ENCODE results near the gene DNAJC4.
A peak's percentile ranks its signal among the peaks of the same experiment; 100 is the strongest.

DNAJC4 gene

GRCh38 chr11:64208796-64209562 lies 21.4 kb upstream of the DNAJC4 start:
- no peak for DNase-seq

DNA sequence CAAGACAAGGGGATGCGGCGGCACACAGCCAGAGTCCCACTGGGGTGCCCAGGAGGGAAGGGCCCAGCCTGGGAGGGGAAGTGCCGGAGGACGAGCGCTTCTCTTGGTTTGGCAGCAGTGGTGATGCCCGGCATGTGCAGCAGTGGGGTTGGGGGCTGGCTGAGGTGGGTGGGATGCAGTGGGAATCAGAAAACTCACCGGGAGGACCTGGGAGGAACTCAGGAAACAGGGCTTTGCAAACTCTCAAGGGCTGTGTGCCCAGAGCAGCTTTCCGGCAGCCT lies 20.8 kb upstream of the DNAJC4 start:
- DNase-seq: no peak

- DNase-seq: no peak
Observed at GRCh38 chr11:64210301-64211020, 19.9 kb upstream of the DNAJC4 start.

- DNase-seq: no peak
Observed at GRCh38 chr11:64211181-64211872, 19.0 kb upstream of the DNAJC4 start.

GRCh38 chr11:64216879-64217278 lies 13.5 kb upstream of the DNAJC4 start:
- DNase-seq: no peak

DNA sequence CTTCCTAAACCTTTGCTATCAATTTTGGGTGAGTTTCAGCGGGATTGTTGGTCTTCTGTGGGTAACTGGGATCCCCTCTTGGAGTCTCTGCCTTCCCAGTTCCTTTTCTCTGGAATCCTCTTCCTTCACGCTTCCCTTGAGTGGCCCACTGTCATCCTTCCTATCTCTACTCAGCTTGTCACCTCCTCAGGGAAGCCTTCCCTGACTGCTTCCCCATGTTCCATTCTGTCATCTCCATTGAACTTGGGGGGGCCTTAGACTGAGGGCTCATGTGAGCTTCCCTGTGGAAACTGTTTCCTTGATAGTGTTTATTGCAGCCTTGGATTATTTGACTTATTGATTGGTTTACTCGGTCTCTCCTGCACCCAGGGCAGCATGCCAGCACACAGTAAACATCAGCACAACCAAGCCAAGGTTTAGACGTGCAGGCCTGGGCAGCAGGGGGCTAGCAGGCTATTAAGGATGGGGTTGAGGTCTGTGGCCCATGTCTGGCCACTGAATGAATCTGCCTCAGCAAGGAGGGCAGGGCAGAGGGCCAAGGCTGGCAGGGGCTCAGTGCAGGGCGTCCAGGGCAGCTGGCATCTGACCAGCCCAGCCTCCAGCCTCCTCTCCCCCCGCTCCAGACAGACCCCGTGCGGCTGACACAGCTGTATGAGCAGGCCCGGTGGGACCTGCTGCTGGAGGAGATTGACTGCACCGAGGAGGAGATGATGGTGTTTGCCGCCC lies 11.6 kb upstream of the DNAJC4 start:
- no peak for DNase-seq

DNA sequence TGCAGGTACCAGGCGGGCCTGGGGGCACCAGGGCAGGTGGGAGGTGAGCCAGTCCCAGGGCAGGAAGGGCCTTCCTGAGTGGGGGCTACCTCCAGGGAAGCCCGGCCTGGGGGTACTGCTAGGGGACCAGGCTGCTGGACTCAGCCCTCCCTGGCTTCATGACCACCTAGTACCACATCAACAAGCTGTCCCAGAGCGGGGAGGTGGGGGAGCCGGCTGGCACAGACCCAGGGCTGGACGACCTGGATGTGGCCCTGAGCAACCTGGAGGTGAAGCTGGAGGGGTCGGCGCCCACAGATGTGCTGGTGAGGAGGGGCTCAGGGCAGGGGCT lies 11.0 kb upstream of the DNAJC4 start:
- DNase-seq: no peak

GRCh38 chr11:64219755-64220154 lies 10.6 kb upstream of the DNAJC4 start:
- DNase-seq: no peak

DNA sequence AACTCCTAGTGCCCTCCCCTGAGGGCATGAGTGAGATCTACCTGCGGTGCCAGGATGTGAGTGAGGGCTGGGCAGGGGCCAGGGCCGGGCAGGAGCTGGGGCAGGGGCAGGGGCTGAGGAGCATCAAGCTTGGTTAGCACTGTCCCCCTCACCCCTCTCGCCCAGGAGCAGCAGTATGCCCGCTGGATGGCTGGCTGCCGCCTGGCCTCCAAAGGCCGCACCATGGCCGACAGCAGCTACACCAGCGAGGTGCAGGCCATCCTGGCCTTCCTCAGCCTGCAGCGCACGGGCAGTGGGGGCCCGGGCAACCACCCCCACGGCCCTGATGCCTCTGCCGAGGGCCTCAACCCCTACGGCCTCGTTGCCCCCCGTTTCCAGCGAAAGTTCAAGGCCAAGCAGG lies 10.1 kb upstream of the DNAJC4 start:
- DNase-seq: no peak

GRCh38 chr11:64220798-64221197 lies 9.6 kb upstream of the DNAJC4 start:
- no peak for DNase-seq

DNA sequence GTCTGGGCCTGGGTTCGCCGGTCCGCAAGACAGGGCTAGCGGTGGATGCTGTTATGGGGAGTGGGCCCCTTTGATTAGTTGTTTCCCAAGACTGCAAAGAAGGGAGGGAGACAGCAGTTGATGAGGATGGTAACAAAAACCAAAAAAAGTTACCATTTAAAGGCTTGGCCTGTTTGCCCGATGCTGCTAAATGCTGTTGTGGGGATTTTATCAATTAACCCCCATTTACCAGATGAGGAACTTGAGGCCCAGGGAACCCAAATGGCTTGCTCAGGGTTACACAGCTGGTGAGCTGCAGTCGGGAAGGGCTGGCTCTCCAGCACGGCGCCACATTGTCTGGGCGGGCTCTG lies 7.7 kb upstream of the DNAJC4 start:
- DNase-seq: no peak

DNA sequence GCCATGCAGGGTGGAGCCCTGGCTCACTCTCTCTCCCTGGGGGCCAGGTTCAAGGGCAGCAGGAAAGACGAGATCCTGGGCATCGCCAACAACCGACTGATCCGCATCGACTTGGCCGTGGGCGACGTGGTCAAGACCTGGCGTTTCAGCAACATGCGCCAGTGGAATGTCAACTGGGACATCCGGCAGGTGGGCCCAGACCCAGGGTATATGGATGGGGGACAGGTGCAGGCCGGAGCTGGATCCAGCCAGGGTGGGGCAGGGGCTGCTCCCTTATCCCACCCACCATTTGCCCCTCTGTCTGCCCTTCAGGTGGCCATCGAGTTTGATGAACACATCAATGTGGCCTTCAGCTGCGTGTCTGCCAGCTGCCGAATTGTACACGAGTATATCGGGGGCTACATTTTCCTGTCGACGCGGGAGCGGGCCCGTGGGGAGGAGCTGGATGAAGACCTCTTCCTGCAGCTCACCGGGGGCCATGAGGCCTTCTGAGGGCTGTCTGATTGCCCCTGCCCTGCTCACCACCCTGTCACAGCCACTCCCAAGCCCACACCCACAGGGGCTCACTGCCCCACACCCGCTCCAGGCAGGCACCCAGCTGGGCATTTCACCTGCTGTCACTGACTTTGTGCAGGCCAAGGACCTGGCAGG lies 7.2 kb upstream of the DNAJC4 start:
- DNase-seq: no peak

DNA sequence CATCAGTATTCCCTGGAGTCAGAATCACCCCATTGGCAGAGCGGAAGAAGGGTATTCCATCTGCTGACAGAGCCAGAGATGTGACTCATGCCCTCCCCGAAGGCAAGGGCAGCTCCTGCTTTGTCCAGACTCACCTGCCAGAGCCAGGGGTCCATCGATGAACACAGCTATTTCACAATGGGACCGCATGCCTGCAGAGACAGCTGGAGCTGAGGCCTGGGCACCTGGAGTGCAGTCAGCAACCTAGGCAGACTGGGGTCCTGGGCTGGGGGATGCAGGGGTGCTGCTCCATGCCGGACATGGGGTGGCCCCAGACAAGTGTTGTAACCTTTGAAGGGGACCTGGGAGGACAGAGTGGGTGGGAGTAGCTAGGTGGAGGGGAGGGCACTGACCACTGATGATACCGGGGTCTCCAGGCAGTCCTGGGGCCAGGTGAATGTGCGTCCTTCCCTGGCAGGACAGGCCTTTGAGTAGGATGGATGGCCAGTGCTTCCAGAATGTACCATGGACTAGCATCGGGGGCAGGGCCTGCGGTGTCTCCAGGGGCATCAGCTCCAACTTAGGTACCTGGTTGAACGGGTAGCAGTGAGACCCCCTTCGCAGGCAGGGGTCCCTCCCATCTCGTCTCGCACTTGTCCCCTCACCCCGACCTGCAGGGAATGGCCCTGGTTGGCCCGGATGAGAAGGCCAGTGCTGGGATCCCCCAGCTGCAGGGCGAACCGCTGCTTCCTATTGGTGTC lies 6.0 kb upstream of the DNAJC4 start:
- DNase-seq: no peak

DNA sequence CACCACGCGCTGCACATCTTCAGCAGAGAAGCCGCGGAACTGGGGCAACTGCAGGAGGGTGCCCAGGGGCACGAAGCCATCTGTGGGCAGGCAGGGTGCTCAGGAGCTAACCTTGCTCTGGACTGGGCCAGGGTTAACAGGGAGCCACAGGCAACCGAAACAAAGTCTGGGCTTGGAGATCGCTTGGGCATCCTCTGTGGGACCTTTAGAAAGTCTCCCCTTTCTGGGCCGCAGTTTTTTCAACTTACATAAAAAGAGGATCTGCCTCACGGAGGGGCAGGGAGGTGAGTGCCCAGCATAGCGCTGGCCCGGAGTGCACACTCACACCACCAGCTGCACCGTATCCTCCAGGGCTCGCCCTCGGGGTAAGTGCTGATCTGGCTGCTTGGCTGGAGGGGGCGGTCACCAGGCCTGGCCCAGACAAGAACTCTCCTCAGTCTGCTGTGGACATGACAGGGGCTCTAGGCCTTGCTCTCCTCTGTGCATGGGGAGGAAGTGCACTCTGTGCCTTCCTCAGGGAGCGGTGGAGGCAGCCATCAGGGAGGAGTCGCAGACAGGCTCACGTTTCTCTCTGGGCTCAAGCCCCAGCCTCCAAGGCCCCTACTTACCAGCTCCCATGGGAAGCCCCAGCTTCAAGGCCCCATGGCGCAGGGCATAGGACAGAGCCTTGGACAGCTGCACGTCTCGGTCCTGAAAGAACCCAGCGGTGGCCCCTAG lies 5.3 kb upstream of the DNAJC4 start:
- no peak for DNase-seq

DNA sequence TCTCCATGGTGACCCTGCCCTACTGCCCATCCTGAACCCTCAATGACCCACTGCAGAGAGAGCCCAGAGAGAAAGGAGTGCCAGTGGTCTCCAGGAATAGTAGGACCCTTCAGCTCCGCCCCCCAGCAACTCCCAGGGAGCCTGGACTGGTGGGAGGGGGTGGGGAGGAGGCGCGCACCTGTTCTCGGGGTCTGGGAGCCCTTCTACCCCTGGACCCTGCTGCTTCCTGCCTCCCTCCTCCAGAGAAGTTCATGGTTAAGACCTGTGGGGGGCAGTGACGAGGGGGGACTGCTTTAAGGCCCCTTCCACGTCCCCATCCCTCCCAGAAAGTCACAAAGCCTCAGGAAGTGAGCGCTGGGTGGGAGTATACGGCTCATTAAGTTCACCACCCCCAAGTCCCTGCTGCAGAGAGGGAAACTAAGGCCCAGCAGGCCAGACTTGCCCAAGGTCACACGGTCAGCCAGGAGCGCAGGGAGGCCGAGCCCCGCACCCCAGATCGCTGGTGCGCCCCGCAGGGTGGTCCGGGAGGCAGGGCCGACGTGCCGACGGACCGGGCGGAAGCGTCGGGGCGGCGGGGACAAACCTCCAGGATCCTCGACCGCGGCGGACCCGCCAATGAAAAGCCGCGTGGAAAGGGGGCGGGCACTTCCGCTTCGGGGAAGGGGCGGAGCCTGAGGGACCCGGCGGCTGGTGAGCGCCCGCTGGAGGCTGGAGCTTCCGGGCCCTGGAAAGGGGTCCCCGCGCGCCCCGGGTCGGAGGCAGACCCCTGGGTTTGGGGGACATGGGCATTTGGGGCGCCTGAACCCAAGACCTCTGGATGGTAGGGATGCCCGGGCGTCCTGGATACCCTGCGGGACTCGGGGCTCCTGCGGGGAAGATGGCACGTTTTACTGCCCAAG lies 4.5 kb upstream of the DNAJC4 start, which contains the start of the genes NUDT22 and TRPT1:
TSS of gene NUDT22 (plus strand) at position 667 of the 899 bp plus-strand sequence. CDS start 379 bp downstream, outside the sequence.
TSS of gene TRPT1 (minus strand) at position 579 of the 899 bp plus-strand sequence. CDS start at position 253, 326 bp downstream.
- DNase-seq: peak; percentile 87

DNA sequence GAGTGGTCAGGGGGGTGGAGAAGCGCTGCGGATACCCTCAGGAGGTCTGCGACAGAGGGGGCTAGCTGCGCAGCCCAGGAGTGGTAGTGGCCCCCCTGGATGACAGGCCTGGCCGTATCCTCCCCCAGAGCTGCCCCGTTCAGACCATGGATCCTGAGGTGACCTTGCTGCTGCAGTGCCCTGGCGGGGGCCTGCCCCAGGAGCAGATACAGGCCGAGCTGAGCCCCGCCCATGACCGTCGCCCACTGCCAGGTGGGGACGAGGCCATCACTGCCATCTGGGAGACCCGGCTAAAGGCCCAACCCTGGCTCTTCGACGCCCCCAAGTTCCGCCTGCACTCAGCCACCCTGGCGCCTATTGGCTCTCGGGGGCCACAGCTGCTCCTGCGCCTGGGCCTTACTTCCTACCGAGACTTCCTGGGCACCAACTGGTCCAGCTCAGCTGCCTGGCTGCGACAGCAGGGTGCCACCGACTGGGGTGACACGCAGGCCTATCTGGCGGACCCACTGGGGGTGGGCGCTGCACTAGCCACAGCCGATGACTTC lies 3.8 kb upstream of the DNAJC4 start:
- DNase-seq: peak; percentile 54

DNA sequence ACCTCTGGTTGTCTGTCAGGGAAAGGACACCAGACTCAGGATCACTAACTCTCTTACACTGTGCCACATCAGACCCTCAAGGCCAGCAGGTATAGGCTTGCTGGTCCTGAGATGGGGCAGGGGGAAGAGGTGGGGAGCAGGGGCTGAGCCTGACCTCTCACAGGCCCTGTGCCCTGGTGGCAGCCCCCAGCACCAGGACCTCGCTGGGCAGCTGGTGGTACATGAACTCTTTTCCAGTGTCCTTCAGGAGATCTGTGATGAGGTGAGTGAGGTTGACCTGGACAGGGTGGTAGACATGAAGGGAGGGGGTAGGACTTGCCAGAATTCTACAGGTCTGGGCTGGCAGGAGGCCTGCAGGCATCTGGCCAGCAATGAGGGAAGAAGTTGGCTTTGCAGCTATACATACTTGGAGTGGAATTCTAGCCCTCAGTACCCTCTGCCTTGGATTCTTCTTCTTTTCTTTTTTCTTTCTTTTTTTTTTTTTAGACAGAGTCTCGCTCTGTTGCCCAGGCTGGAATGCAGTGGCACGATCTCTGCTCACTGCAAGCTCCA lies 2.9 kb upstream of the DNAJC4 start:
- DNase-seq: no peak

GRCh38 chr11:64229090-64229743 lies 1.1 kb upstream of the DNAJC4 start:
- no peak for DNase-seq

- no peak for DNase-seq
Observed at GRCh38 chr11:64229744-64230170, 591 bp upstream of the DNAJC4 start.
